ENCODE measurements around the gene RALA. TPM values are rescaled to one million over a fixed set of nuclear protein-coding genes. Genes with fewer than 3 reads are reported as not detected.

The RALA gene
- polyA plus RNA-seq, 1 donor (not counting 4 experiments of a cell fraction or from before 2014, with no cell fraction given) = 64.6 TPM

GRCh38 chr7:39695852-39696586, 72.6 kb downstream of the RALA start:
- dilution Hi-C loops (cut with MboI; ENCODE audit: extremely low pct_ligation_motif_present, low sequenced_read_pairs) = no loop called here
- Histone ChIP-seq H2AFZ (ENCODE audit: control insufficient read depth, low read length) (no peak overlapping the region), H3K36me3 (ENCODE audit: control insufficient read depth in 2 of 2, extremely low read depth in 1 of 2, insufficient read depth in 2 of 2, low read length in 2 of 2) (peaks cover 7 to 24% of the 10 kb centered on the region in 2 experiments), H3K4me1 (ENCODE audit: control insufficient read depth, extremely low read depth, insufficient read depth, low read length) (peaks cover 15% of the 10 kb centered on the region), H4K20me1 (ENCODE audit: control insufficient read depth, extremely low read depth, insufficient read depth, low read length) (peaks cover 2% of the 10 kb centered on the region), H3K9me1 (ENCODE audit: control insufficient read depth, extremely low read depth, insufficient read depth, low read length) (no peaks in the 10 kb centered on the region), H3K9ac (ENCODE audit: control insufficient read depth, extremely low read depth, insufficient read depth, low read length) (no peak overlapping the region), H3K4me3 (ENCODE audit: control insufficient read depth in 2 of 3, extremely low read depth in 1 of 3, insufficient read depth in 2 of 3, low read depth in 1 of 3, low read length in 3 of 3) (no peak overlapping the region), H3K79me2 (ENCODE audit: control insufficient read depth, insufficient read depth, low read length) (no peaks in the 10 kb centered on the region), H3K27ac (ENCODE audit: control insufficient read depth, insufficient read depth, low read length) (no peak overlapping the region), H3K4me2 (ENCODE audit: control insufficient read depth, extremely low read depth, insufficient read depth, low read depth, low read length) (no peak overlapping the region), H3K27me3 (ENCODE audit: control insufficient read depth, extremely low read depth, insufficient read depth, low read length) (no peaks in the 10 kb centered on the region), H3K9me3 (ENCODE audit: control insufficient read depth, low read depth, low read length) (no peaks in the 10 kb centered on the region)
- no peak for DNase-seq (ENCODE audit: low read depth, low spot score)
- FAIRE-seq = no peak
- TF ChIP-seq CTCF (optimal IDR thresholded peaks at IDR 0.05 in 1 of 3, IDR thresholded peaks at IDR 0.05 in 1 of 3, conservative IDR thresholded peaks at IDR 0.05 in 1 of 3; ENCODE audit: extremely low read depth in 1 of 3, insufficient read depth in 2 of 3, low read length in 3 of 3) (no peak), EZH2 (IDR thresholded peaks at IDR 0.05; ENCODE audit: low read length) (no peak)

GRCh38 chr7:39696631-39697030, 73.3 kb downstream of the RALA start:
- Histone ChIP-seq H3K9ac (ENCODE audit: control insufficient read depth, extremely low read depth, insufficient read depth, low read length) (no peak overlapping the region), H3K36me3 (ENCODE audit: control insufficient read depth in 2 of 2, extremely low read depth in 1 of 2, insufficient read depth in 2 of 2, low read length in 2 of 2) (peaks cover 12 to 20% of the 10 kb centered on the region in 2 experiments), H4K20me1 (ENCODE audit: control insufficient read depth, extremely low read depth, insufficient read depth, low read length) (peaks cover 2% of the 10 kb centered on the region), H3K9me3 (ENCODE audit: control insufficient read depth, low read depth, low read length) (no peaks in the 10 kb centered on the region), H2AFZ (ENCODE audit: control insufficient read depth, low read length) (no peak overlapping the region), H3K27me3 (ENCODE audit: control insufficient read depth, extremely low read depth, insufficient read depth, low read length) (no peaks in the 10 kb centered on the region), H3K4me1 (ENCODE audit: control insufficient read depth, extremely low read depth, insufficient read depth, low read length) (peaks cover 13% of the 10 kb centered on the region), H3K4me2 (ENCODE audit: control insufficient read depth, extremely low read depth, insufficient read depth, low read depth, low read length) (no peak overlapping the region), H3K79me2 (ENCODE audit: control insufficient read depth, insufficient read depth, low read length) (peaks cover 1% of the 10 kb centered on the region), H3K4me3 (ENCODE audit: control insufficient read depth in 2 of 3, extremely low read depth in 1 of 3, insufficient read depth in 2 of 3, low read depth in 1 of 3, low read length in 3 of 3) (no peak overlapping the region), H3K27ac (ENCODE audit: control insufficient read depth, insufficient read depth, low read length) (no peak overlapping the region), H3K9me1 (ENCODE audit: control insufficient read depth, extremely low read depth, insufficient read depth, low read length) (no peaks in the 10 kb centered on the region)
- DNase-seq (ENCODE audit: low read depth, low spot score) (no peak), FAIRE-seq (peak; percentile 59)
- dilution Hi-C loops (cut with MboI; ENCODE audit: extremely low pct_ligation_motif_present, low sequenced_read_pairs) = no loop called here
- TF ChIP-seq CTCF (optimal IDR thresholded peaks at IDR 0.05 in 1 of 3, IDR thresholded peaks at IDR 0.05 in 1 of 3, conservative IDR thresholded peaks at IDR 0.05 in 1 of 3; ENCODE audit: extremely low read depth in 1 of 3, insufficient read depth in 2 of 3, low read length in 3 of 3) = no peak
- TF ChIP-seq EZH2 (IDR thresholded peaks at IDR 0.05; ENCODE audit: low read length) = no peak
